HCT116 (cell line): ENCODE results near the gene NLRP1.

Experiments used
- EZH2 ChIP-seq: fragments of 200-600 bp; sonication (generic); IDR thresholded peaks from 2 replicates; pipeline ENCODE4 v1.6.1; 2017; ENCODE audit warnings: antibody characterized with exemption, mixed run types
- EZH2phosphoT487 ChIP-seq: fragments of 200-600 bp; IDR thresholded peaks from 2 replicates; pipeline ENCODE4 v1.6.1; 2018; ENCODE audit warnings: antibody characterized with exemption, borderline replicate concordance
- JUND ChIP-seq: IDR thresholded peaks from 2 replicates; pipeline ENCODE4 v1.6.1; 2012
- POLR2A ChIP-seq: IDR thresholded peaks from 2 replicates; pipeline ENCODE4 v1.7.0; 2011; ENCODE audit warnings: borderline replicate concordance; ENCODE audit not compliant: insufficient read depth, insufficient read length; ENCODE audit errors: extremely low read depth
- POLR2AphosphoS5 ChIP-seq: IDR thresholded peaks from 2 replicates; pipeline ENCODE4 v1.6.1; 2011; ENCODE audit warnings: mild to moderate bottlenecking, low read depth, low read length, moderate library complexity
- RAD21 ChIP-seq: IDR thresholded peaks from 2 replicates; pipeline ENCODE4 v1.6.1; 2012; ENCODE audit warnings: low read depth, mild to moderate bottlenecking
- YY1 ChIP-seq: IDR thresholded peaks from 2 replicates; pipeline ENCODE4 v1.6.1; 2011; ENCODE audit warnings: low read length, low read depth, moderate library complexity, mild to moderate bottlenecking; ENCODE audit not compliant: insufficient replicate concordance; ENCODE audit errors: extremely low read depth
- ZFX ChIP-seq: fragments of 450-650 bp; IDR thresholded peaks from 2 replicates; pipeline ENCODE4 v1.6.1; 2017
- ZNF274 ChIP-seq: fragments of 200-500 bp; sonication (Bioruptor generic); IDR thresholded peaks from 2 replicates; pipeline ENCODE4 v1.6.1; 2014; ENCODE audit warnings: mild to moderate bottlenecking, low read depth, low read length, inconsistent platforms
- TF ChIP-seq, protein P1 (sequence below): IDR thresholded peaks from 2 replicates; pipeline ENCODE4 v1.6.1; 2012; ENCODE audit warnings: low read depth
- TF ChIP-seq, protein P2 (sequence below), 3 experiments: fragments of 200-600 bp in 1 of 3; sonication (generic) in 1 of 3; IDR thresholded peaks in 2 of 3; conservative IDR thresholded peaks in 1 of 3; 2 replicates each; pipeline ENCODE4 v1.5.1; 2012 to 2017; ENCODE audit warnings: low read depth in 2 of 3, low read length in 2 of 3, antibody characterized with exemption in 1 of 3, borderline replicate concordance in 1 of 3, control low read depth in 1 of 3, mild to moderate bottlenecking in 1 of 3, mixed read lengths in 1 of 3, mixed run types in 1 of 3, moderate library complexity in 1 of 3; ENCODE audit not compliant: insufficient read depth in 1 of 3

DNA sequence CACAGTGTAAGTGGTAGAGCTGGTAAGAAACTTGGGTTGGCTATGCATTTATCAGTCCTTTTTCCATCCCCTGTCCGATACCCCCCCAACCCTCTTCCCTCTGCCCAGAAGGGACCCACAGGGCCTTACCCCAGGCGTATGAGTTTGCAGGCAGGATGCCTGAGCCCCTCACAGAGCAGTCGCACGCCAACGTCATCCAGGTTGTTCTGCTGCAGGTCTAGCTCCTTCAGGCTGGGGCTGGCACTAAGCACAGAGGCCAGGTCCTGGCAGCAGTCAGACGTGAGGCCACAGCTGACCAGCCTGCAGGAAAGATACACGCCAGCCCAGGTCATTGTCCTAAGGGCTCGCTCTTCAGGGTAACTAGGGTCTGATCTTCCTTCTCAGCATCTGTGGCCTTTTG, 45.0 kb downstream of the NLRP1 start:
- TF ChIP-seq POLR2AphosphoS5: no peak
- TF ChIP-seq EZH2: no peak
- no peak for TF ChIP-seq POLR2A
- TF ChIP-seq EZH2phosphoT487: no peak
- TF ChIP-seq, protein P1, sequence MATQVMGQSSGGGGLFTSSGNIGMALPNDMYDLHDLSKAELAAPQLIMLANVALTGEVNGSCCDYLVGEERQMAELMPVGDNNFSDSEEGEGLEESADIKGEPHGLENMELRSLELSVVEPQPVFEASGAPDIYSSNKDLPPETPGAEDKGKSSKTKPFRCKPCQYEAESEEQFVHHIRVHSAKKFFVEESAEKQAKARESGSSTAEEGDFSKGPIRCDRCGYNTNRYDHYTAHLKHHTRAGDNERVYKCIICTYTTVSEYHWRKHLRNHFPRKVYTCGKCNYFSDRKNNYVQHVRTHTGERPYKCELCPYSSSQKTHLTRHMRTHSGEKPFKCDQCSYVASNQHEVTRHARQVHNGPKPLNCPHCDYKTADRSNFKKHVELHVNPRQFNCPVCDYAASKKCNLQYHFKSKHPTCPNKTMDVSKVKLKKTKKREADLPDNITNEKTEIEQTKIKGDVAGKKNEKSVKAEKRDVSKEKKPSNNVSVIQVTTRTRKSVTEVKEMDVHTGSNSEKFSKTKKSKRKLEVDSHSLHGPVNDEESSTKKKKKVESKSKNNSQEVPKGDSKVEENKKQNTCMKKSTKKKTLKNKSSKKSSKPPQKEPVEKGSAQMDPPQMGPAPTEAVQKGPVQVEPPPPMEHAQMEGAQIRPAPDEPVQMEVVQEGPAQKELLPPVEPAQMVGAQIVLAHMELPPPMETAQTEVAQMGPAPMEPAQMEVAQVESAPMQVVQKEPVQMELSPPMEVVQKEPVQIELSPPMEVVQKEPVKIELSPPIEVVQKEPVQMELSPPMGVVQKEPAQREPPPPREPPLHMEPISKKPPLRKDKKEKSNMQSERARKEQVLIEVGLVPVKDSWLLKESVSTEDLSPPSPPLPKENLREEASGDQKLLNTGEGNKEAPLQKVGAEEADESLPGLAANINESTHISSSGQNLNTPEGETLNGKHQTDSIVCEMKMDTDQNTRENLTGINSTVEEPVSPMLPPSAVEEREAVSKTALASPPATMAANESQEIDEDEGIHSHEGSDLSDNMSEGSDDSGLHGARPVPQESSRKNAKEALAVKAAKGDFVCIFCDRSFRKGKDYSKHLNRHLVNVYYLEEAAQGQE: no peak
- TF ChIP-seq, protein P2, sequence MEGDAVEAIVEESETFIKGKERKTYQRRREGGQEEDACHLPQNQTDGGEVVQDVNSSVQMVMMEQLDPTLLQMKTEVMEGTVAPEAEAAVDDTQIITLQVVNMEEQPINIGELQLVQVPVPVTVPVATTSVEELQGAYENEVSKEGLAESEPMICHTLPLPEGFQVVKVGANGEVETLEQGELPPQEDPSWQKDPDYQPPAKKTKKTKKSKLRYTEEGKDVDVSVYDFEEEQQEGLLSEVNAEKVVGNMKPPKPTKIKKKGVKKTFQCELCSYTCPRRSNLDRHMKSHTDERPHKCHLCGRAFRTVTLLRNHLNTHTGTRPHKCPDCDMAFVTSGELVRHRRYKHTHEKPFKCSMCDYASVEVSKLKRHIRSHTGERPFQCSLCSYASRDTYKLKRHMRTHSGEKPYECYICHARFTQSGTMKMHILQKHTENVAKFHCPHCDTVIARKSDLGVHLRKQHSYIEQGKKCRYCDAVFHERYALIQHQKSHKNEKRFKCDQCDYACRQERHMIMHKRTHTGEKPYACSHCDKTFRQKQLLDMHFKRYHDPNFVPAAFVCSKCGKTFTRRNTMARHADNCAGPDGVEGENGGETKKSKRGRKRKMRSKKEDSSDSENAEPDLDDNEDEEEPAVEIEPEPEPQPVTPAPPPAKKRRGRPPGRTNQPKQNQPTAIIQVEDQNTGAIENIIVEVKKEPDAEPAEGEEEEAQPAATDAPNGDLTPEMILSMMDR (IDR thresholded peaks at IDR 0.05 in 2 of 3, conservative IDR thresholded peaks at IDR 0.05 in 1 of 3; ENCODE audit: borderline replicate concordance in 1 of 3, insufficient read depth in 1 of 3, low read depth in 2 of 3, low read length in 2 of 3): no peak
- TF ChIP-seq ZNF274: no peak
- TF ChIP-seq RAD21: no peak
- no peak for TF ChIP-seq JUND
- no peak for TF ChIP-seq ZFX
- no peak for TF ChIP-seq YY1
